Measurements from ENCODE around the gene ATG16L1. TPM values are rescaled to one million over a fixed set of nuclear protein-coding genes. Genes with fewer than 3 reads are reported as not detected.

The ATG16L1 gene
- total RNA-seq, 4 donors from 2014 or later: 38.9 to 56.9 (median 40.4) TPM

DNA sequence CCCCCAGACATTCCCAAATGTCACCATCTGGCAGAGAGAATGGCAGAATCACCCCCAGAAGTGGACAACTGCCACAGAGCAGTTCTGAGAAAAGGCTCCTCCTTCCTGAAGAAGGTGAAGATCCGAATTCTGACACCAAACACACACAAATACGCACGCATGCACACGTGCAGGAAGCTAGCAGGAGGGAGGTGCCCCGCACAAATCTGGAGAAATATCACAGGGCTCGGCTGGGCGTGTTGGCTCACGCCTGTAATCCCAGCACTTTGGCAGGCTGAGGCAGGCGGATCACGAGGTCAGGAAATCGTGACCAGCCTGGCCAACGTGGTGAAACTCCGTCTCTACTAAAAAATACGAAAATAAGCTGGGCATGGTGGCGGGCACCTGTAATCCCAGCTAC, 38.5 kb upstream of the ATG16L1 start:
- DNase-seq (ENCODE audit: low spot score in 2 of 2): no peak
- WGBS, 2 donors: 56 to 67% methylated on average over 15 of the region's 15 CpGs
- no peak overlapping the region for H3K4me3 ChIP-seq (ENCODE audit: low read depth, poor library complexity, severe bottlenecking)
- TF ChIP-seq, protein P1, sequence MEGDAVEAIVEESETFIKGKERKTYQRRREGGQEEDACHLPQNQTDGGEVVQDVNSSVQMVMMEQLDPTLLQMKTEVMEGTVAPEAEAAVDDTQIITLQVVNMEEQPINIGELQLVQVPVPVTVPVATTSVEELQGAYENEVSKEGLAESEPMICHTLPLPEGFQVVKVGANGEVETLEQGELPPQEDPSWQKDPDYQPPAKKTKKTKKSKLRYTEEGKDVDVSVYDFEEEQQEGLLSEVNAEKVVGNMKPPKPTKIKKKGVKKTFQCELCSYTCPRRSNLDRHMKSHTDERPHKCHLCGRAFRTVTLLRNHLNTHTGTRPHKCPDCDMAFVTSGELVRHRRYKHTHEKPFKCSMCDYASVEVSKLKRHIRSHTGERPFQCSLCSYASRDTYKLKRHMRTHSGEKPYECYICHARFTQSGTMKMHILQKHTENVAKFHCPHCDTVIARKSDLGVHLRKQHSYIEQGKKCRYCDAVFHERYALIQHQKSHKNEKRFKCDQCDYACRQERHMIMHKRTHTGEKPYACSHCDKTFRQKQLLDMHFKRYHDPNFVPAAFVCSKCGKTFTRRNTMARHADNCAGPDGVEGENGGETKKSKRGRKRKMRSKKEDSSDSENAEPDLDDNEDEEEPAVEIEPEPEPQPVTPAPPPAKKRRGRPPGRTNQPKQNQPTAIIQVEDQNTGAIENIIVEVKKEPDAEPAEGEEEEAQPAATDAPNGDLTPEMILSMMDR (IDR thresholded peaks at IDR 0.05): no peak
- TF ChIP-seq POLR2A (IDR thresholded peaks at IDR 0.05): no peak
- intact Hi-C loops (cut with DNase I; ENCODE audit: low total_unique reads): no loop called here

DNA sequence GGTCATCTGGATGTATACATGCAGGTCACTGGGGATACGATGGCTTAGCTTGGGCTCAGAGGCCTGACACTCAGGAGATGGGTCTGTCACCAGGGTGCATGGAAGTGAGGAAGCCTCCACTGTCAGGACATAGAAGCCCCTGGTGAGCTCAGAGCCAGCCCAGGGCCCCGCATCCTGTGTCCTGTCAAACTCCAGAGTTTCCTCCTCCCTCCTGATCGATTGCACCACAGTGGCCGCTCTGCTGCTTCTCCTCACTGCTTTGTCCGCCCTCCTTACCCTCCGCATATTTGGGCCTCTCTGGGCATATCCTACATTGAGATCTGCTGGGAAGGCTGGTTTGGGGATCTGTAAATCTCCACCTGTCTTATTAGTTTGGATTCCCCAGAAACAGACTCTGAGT, 37.5 kb upstream of the ATG16L1 start:
- no peak for DNase-seq (ENCODE audit: low spot score in 2 of 2)
- H3K4me3 ChIP-seq (ENCODE audit: low read depth, poor library complexity, severe bottlenecking): no peak overlapping the region
- WGBS, 2 donors: 90 to 93% methylated on average over 6 of the region's 6 CpGs
- intact Hi-C loops (cut with DNase I; ENCODE audit: low total_unique reads): no loop called here
- TF ChIP-seq, protein P1 (IDR thresholded peaks at IDR 0.05): no peak
- no peak for TF ChIP-seq POLR2A (IDR thresholded peaks at IDR 0.05)

DNA sequence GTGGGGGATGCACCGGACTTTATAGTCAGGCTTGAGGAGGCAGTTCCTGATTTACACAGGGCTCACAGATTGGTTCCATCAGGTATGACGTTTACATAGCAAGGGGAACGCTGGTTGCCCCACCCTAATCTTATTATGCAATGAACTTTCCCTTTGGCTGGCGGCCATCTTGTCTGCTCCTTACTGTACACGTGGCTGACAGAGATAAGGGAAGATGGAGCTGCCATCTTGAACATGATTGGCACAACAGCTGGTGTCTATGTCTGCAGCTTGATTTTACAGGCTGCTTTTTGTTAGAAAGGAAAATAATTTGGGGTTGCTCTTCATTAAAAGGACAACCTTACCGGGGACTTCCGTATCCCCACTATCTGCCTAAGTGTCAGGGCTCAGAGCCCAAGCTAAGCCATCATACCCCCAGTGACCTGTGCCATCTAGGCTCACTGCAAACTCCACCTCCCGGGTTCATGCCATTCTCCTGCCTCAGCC, 33.5 kb upstream of the ATG16L1 start:
- TF ChIP-seq, protein P1 (IDR thresholded peaks at IDR 0.05): no peak
- TF ChIP-seq POLR2A (IDR thresholded peaks at IDR 0.05): no peak
- 66 to 72% methylated on average over 8 of the region's 8 CpGs for WGBS, 2 donors
- intact Hi-C loops (cut with DNase I; ENCODE audit: low total_unique reads): no loop called here
- H3K4me3 ChIP-seq (ENCODE audit: low read depth, poor library complexity, severe bottlenecking): no peak overlapping the region
- no peak for DNase-seq (ENCODE audit: low spot score in 2 of 2)

DNA sequence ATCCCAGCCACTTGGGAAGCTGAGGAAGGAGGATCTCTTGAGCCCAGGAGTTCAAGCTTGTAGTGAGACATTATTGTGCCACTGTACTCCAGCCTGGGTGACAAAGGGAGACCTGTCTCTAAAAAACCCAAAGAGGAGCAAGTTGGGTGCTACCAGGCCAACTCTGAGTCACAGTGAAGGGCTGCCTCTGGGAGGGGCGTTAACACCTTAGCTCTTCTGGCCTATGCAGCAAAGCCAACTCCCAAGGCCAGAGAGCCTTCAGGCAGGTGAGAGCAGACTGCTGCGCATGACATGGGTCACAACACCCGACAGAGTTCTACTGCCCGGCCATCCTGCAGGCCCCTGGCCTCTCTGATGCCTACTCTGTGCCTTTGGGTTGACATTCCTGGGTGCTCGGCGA, 32.6 kb upstream of the ATG16L1 start:
- intact Hi-C loops (cut with DNase I; ENCODE audit: low total_unique reads): no loop called here
- WGBS, 2 donors: 85 to 86% methylated on average over 6 of the region's 6 CpGs
- TF ChIP-seq, protein P1 (IDR thresholded peaks at IDR 0.05): no peak
- no peak for TF ChIP-seq POLR2A (IDR thresholded peaks at IDR 0.05)
- DNase-seq (ENCODE audit: low spot score in 2 of 2): no peak
- no peak overlapping the region for H3K4me3 ChIP-seq (ENCODE audit: low read depth, poor library complexity, severe bottlenecking)

DNA sequence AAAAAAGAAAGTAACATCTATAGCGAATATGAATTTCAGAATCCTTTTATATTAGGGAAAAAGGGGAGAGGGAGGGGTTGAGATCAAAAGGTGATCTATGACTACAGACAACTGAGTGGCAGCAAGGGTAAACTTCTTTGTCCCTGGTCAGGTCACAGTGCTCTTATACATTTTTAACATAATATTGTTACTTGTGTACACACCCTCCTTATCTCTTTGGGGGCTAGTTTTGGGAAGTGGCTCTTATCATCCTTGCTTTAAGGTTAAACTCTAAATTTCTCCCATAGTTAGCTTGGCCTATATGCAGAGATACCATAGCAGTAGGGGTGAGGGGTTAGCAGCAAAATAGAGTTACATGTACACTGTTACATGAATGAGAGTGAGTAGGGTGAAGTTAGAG, 31.6 kb upstream of the ATG16L1 start:
- 93 to 100% methylated on average over 1 of the region's 1 CpG for WGBS, 2 donors
- H3K4me3 ChIP-seq (ENCODE audit: low read depth, poor library complexity, severe bottlenecking): no peak overlapping the region
- intact Hi-C loops (cut with DNase I; ENCODE audit: low total_unique reads): no loop called here
- no peak for TF ChIP-seq POLR2A (IDR thresholded peaks at IDR 0.05)
- TF ChIP-seq, protein P1 (IDR thresholded peaks at IDR 0.05): no peak
- no peak for DNase-seq (ENCODE audit: low spot score in 2 of 2)

DNA sequence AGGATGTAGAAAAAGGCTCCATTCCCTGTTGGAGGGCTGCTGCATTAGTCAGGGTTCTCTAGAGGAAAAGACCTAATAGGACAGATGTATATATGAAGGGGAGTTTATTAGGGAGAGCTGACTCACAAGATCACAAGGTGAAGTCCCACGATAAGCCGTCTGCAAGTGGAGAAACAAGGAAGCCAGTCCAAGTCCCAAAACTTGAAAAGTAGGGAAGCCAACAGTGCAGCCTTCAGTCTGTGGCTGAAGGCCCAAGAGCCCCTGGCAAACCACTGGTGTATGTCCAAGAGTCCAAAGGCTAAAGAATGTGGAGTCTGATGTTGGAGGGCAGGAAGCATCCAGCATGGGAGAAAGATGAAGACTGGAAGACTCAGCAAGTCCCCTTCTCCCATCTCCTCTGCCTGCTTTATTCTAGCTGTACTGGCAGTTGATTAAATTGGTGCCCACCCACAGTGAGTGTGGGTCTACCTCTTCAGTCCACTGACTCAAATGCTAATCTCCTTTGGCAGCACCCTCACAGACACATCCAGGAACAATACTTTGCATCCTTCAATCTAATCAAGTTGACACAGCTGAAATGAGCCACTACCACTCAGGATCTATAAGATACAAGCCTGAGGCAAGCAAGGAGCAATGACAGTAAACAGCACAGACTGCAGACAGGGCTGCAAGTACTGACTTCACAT, 30.0 kb upstream of the ATG16L1 start:
- TF ChIP-seq POLR2A (IDR thresholded peaks at IDR 0.05): no peak
- TF ChIP-seq, protein P1 (IDR thresholded peaks at IDR 0.05): no peak
- no peak overlapping the region for H3K4me3 ChIP-seq (ENCODE audit: low read depth, poor library complexity, severe bottlenecking)
- intact Hi-C loops (cut with DNase I; ENCODE audit: low total_unique reads): no loop called here
- 60 to 65% methylated on average over 2 of the region's 2 CpGs for WGBS, 2 donors
- no peak for DNase-seq (ENCODE audit: low spot score in 2 of 2)
